C4-2B (cell line): ENCODE measurements around the gene ATP11A.

ENCODE experiments used
- ZFX ChIP-seq: fragments of 450-650 bp; IDR thresholded peaks from 2 replicates; pipeline ENCODE4 v1.6.1; 2017
- TF ChIP-seq, protein P1 (sequence below): fragments of 450-650 bp; conservative IDR thresholded peaks from 2 replicates; pipeline ENCODE4 v1.5.1; 2017; ENCODE audit warnings: mild to moderate bottlenecking

DNA sequence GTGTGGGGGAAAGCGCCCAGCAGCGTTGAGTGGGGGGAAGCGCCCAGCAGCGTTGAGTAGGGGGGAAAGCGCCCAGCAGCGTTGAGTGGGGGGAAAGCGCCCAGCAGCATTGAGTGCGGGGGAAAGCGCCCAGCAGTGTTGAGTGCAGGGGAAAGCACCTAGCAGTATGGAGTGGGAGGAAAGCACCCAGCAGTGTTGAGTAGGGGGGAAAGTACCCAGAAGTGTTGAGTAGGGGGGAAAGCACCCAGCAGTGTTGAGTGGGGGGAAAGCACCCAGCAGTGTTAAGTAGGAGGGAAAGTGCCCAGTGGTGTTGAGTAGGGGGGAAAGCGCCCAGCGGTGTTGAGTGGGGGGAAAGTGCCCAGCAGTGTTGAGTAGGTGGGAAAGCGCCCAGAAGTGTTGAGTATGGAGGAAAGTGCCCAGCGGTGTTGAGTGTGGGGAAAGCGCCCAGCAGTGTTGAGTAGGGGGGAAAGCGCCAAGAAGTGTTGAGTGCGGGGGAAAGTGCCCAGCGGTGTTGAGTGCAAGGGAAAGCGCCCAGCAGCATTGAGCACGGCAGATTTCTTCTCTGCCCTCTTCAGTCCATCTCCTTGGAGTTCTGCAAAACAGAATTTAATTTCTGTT lies 138.4 kb downstream of the ATP11A start:
- TF ChIP-seq, protein P1, sequence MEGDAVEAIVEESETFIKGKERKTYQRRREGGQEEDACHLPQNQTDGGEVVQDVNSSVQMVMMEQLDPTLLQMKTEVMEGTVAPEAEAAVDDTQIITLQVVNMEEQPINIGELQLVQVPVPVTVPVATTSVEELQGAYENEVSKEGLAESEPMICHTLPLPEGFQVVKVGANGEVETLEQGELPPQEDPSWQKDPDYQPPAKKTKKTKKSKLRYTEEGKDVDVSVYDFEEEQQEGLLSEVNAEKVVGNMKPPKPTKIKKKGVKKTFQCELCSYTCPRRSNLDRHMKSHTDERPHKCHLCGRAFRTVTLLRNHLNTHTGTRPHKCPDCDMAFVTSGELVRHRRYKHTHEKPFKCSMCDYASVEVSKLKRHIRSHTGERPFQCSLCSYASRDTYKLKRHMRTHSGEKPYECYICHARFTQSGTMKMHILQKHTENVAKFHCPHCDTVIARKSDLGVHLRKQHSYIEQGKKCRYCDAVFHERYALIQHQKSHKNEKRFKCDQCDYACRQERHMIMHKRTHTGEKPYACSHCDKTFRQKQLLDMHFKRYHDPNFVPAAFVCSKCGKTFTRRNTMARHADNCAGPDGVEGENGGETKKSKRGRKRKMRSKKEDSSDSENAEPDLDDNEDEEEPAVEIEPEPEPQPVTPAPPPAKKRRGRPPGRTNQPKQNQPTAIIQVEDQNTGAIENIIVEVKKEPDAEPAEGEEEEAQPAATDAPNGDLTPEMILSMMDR, result no peak
- TF ChIP-seq ZFX, result no peak
